Measurements from ENCODE around the gene GNG4.

GNG4 gene

DNA sequence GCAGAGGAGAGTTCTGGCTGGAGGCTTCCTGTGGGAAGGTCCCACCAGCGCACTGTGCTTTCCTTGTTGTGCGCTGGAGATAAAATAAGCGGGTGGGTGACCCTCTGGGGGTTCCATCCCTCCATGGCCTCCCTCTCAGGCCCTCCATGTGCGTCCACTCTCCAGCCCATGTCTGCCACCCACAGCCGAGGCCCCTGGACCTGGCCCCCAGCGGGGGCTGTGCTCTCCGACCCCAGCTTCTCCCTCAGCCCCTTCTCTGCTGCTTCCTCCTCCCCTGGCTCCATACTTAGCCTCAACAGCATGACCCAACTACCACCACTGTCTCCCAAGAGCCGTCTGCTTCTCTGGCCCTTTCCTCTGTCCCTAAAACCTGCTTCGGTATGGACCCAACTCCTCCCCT, 61.4 kb downstream of the GNG4 start:
- H3K4me3 ChIP-seq (ENCODE audit: low read depth, low read length), result no peak overlapping the region
- in situ Hi-C loops (cut with HindIII; ENCODE audit: low sequenced_read_pairs), result no loop called here
- TF ChIP-seq, protein P1, sequence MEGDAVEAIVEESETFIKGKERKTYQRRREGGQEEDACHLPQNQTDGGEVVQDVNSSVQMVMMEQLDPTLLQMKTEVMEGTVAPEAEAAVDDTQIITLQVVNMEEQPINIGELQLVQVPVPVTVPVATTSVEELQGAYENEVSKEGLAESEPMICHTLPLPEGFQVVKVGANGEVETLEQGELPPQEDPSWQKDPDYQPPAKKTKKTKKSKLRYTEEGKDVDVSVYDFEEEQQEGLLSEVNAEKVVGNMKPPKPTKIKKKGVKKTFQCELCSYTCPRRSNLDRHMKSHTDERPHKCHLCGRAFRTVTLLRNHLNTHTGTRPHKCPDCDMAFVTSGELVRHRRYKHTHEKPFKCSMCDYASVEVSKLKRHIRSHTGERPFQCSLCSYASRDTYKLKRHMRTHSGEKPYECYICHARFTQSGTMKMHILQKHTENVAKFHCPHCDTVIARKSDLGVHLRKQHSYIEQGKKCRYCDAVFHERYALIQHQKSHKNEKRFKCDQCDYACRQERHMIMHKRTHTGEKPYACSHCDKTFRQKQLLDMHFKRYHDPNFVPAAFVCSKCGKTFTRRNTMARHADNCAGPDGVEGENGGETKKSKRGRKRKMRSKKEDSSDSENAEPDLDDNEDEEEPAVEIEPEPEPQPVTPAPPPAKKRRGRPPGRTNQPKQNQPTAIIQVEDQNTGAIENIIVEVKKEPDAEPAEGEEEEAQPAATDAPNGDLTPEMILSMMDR (IDR thresholded peaks at IDR 0.05; ENCODE audit: low read depth, low read length, missing control alignments), result no peak
- DNase-seq (ENCODE audit: low read depth), result no peak

DNA sequence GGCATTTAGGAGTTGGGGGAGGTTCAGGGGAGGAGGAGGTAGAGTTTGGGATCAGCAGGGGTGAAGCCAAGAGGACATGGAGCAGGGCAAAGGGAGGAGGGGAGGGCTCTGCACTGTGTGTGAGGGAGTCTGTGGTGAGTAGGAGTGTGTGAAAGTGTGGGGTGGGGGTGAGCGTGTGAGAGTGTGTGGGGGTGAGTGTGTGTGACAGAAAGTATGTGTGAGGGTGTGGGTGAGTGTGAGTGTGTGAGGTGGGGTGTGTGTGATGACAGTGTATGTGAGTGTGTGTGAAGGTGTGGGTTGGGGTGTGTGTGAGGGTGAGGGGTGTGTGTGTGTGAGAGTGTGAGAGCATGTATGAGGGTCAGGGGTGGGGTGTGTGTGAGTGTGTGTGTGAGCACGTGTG, 62.6 kb downstream of the GNG4 start:
- TF ChIP-seq, protein P1 (IDR thresholded peaks at IDR 0.05; ENCODE audit: low read depth, low read length, missing control alignments), result no peak
- H3K4me3 ChIP-seq (ENCODE audit: low read depth, low read length), result no peak overlapping the region
- DNase-seq (ENCODE audit: low read depth), result no peak
- in situ Hi-C loops (cut with HindIII; ENCODE audit: low sequenced_read_pairs), result no loop called here

DNA sequence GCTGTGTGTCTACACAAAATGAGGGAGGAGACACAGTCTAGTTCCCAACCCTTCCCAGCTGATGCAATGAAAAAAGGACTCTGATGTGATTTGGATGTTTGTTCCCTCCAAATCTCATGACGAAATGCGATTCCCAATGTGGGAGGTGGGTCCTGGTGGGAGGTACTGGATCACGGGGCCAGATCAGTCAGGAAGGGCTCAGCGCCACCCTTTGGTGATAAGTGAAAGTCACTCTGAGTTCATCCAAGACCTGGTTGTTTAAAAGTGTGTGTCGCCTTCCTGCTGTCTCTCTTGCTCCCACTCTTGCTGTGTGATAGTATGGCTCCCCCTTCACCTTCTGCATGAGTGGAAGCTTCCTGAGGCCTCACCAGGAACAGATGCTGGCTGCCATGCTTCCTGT, 63.2 kb downstream of the GNG4 start:
- H3K4me3 ChIP-seq (ENCODE audit: low read depth, low read length), result no peak overlapping the region
- TF ChIP-seq, protein P1 (IDR thresholded peaks at IDR 0.05; ENCODE audit: low read depth, low read length, missing control alignments), result no peak
- in situ Hi-C loops (cut with HindIII; ENCODE audit: low sequenced_read_pairs), result no loop called here
- DNase-seq (ENCODE audit: low read depth), result no peak

DNA sequence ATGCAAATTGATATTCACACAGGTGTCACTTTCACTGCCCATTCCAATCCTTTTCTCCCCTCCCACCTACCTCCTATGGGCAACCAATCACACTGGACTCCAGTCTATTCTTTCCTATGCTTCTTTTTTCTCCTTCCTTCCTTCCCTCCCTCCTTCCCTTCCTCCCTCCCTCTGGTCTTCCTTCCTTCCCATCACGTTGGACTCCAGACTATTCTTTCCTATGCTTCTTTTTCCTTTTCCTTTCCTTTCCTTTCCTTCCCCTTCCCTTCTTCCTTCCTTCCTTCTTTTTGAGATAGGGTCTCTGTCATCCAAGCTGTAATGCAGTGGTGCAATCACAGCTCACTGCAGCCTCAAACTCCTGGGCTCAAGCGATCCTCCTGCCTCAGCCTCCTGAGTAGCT, 64.6 kb downstream of the GNG4 start:
- no peak overlapping the region for H3K4me3 ChIP-seq (ENCODE audit: low read depth, low read length)
- TF ChIP-seq, protein P1 (IDR thresholded peaks at IDR 0.05; ENCODE audit: low read depth, low read length, missing control alignments), result no peak
- DNase-seq (ENCODE audit: low read depth), result no peak
- in situ Hi-C loops (cut with HindIII; ENCODE audit: low sequenced_read_pairs), result no loop called here

DNA sequence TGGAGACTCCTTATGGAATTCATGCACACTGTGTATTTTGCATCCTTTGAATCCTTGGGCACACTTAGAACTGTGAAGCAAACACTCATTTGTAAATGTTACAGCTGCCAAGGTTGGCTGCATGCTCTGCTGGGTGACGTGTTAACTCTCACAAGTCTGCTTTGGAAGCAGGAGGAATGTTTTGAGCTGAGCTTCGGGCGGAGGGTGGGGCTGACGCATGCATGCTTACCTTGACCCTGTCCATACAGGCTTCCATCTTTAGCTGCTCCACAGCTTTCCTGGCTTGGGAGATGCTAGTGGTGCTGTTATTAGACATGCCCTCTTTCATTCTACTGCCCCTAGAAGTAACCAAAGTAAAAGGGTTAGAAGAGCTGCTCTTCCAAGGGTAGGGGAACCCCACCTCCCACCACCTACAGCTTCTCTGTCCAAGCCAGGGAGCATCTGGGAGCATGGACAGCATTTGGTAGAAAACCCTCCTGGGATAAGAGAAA, 66.0 kb downstream of the GNG4 start:
- in situ Hi-C loops (cut with HindIII; ENCODE audit: low sequenced_read_pairs), result no loop called here
- no peak for DNase-seq (ENCODE audit: low read depth)
- TF ChIP-seq, protein P1 (IDR thresholded peaks at IDR 0.05; ENCODE audit: low read depth, low read length, missing control alignments), result no peak
- H3K4me3 ChIP-seq (ENCODE audit: low read depth, low read length), result no peak overlapping the region

DNA sequence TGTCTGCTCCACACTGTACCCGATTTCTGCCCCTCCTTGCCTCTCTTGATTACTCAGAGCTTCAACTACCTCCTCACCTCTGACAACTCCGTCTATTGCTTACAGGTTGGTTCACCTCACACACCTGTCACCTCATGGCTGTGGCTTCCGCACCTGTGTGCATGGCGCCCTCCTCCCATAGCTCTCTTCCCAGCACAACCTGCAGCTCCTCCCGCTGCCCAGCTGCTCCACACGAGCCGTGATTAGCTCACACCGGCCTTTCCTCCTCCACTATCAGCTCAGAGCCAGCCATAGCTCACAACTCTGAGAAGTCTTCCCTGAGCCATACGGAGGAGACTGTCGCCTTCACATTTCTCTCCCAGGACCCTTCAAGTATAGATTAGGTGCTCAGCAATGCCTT, 67.5 kb downstream of the GNG4 start:
- no peak overlapping the region for H3K4me3 ChIP-seq (ENCODE audit: low read depth, low read length)
- in situ Hi-C loops (cut with HindIII; ENCODE audit: low sequenced_read_pairs), result no loop called here
- no peak for DNase-seq (ENCODE audit: low read depth)
- TF ChIP-seq, protein P1 (IDR thresholded peaks at IDR 0.05; ENCODE audit: low read depth, low read length, missing control alignments), result no peak

DNA sequence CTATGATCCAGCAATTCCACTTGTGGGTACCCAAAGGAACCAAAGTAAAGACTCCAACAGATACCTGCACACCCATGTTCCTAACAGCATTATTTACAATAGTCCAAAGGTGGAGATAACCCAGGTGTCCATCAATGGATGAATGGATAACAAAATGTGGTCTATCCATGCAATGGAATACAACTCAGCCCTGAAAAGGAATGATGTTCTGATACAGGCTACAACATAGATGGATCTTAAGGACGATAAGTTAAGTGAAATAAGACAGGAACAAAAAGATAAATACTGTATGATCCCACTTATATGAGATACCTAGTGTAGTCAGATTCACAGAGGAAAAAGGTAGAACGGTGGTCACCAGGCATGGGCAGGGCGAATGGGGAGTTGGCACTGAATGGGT, 69.7 kb downstream of the GNG4 start:
- no peak for DNase-seq (ENCODE audit: low read depth)
- H3K4me3 ChIP-seq (ENCODE audit: low read depth, low read length), result no peak overlapping the region
- TF ChIP-seq, protein P1 (IDR thresholded peaks at IDR 0.05; ENCODE audit: low read depth, low read length, missing control alignments), result no peak
- in situ Hi-C loops (cut with HindIII; ENCODE audit: low sequenced_read_pairs), result no loop called here

Measured in astrocyte of the cerebellum (primary cell).